Retina (tissue), 1 donor: Measurements from ENCODE around the gene DSCAML1.

ENCODE experiments used
- DNase-seq: peaks from one replicate; pipeline ENCODE4 v3.0.0-alpha.2; 2016

The DSCAML1 gene

DNA sequence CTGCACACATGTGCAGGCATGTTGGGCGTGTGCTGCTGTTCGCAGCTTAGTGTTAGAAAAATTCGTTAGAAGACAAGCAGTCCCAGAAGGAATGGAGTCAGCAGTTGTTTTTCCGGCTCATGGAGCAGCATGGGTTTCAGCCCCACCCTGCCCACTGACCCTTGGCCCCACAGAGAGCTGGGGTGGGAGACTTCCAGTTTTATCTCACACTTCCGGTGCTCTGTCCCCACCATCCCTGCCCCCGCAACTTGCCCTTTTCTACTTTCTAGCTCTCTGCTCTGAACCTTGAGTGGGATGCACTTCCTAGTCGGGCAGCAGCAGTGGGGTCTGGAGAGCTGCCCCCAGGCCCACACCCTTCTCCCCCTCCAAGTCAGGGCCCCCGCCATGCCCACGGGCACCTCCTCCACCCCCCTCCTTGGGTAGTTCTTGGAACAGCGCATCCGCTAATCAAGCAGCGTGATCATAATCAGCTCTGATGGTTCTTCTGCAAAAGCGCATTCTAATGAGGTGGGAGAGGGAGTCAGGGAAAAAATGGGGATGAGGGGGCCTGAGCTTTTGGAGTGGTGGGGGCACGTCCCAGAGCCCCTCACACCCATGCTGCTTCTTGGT lies 285.0 kb downstream of the DSCAML1 start:
- DNase-seq = no peak

DNA sequence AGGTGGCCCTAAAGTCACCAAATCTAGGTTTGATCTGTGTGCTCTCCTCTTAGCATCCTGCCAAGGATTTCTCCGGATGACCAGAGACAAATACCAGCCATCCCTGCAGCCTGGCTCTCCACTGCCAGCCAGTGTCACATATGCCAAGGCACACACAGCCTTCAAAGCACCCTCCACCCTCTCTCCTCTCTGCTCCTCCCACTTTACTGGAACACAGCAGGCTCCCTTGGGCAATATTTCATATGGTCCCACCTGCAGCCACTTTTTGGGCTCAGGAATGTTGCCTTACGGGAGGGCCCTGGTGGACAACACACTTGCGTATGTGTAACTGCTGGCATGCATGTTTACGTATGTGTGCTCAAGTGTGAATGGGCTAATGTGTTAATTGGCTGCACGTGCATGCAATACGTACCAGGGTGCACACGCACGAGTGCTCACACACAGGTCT lies 285.5 kb downstream of the DSCAML1 start:
- peak; percentile 81 for DNase-seq

DNA sequence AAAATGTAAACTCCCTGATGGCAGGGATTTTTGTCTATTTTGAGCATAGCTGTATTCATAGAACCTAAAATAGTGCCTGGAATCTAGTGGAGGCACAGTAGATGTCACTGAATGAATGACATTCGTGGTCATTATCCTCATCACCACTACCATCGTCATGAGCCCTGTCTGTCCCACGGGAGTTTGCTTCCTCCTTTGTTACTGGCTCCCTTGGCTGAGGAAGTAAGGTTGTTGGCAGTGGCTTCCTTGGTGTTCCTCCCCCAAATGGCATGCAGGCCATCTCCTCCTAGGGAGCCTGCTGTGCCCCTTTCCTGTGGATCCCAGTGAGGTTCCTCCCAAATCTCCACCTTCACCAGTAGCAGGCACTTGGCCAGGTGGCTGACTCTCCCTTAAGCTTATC lies 286.4 kb downstream of the DSCAML1 start:
- no peak for DNase-seq

DNA sequence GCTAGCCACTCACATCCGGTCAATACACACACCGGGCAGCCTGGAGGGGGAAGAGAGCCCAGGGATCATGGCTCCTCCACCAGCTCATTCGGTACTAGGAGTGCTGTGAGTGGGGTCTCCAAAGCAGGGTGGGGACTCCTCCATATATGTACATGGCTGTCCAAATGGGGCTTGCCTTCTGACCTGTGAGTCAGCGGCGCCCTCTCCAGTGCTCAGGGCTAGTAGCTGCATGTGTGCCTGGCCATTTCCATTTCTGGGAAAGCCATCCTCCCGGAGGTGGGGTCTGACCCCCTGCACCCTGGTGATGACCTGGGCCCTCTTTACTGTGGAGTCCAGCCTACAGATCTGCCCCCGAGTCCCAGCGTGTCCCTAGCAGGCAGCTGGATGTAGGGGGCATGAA lies 287.5 kb downstream of the DSCAML1 start:
- DNase-seq = no peak

DNA sequence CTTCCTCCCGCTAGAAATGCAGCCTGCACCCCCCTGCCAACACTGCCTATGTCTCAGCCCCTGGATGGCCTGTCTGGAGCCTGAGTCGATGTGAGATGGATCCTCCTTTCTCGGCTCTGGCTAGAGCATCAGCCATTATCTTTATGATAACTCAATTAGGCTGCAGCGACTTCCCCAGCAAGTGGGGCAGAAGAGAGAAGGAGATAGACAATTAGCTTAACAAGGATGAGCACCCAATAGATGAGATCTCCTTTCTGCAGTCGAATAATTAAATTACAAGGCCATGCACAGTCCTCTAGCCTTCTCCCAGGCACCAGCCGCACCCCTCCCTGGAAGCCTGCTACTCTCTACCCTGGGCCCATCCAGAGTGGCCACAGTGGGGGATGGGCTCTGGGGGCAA lies 290.0 kb downstream of the DSCAML1 start:
- DNase-seq = no peak

DNA sequence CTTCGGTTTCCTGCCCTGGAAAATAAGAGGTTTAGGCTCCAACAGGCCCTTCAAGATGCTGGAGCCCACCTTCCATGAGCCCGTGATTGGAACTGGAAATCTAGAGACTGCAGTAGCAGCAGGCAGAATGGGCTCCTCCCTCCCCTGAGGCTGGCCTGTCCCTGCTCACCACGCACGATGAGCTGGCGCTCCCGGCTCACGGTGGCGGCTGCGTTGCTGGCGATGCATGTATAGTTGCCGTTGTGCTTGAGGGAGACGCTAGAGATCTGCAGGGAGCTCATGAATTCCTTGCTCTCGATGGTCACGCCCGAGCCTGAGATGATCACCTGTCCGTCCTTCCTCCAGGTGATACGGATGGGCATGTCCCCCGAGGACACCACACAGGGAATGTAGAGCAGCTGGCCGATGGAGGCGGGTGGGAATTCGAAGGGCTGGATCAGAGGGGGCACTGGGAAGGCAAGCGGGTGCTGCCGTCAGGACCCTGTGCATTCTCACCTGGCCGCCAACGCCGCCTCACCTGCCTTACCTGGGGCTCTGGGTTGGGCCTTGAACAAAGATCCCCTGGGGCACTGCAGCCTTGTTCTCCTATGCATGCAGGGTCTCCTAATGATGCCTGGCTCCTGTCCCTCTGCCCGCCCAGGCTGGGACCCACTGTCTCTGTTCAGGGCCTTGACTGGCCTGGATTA lies 291.6 kb downstream of the DSCAML1 start:
- no peak for DNase-seq

DNA sequence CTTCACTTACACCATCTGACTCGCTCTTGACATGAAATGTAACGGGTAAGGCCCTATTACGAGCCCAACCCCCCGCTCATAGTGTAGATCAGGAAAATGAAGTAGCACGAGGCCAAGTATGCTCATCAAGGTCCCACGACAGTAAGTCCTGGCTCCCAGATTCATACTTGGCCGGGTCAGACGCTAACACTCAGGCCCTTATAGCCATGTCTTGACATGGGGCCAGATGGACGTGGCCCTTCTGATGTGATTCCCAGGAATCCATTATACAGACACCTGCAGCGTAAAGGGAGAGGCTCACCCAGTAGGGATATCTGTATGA lies 294.3 kb downstream of the DSCAML1 start:
- DNase-seq = no peak

GRCh38 chr11:117502015-117502778 lies 294.8 kb downstream of the DSCAML1 start:
- DNase-seq = peak; percentile 73

DNA sequence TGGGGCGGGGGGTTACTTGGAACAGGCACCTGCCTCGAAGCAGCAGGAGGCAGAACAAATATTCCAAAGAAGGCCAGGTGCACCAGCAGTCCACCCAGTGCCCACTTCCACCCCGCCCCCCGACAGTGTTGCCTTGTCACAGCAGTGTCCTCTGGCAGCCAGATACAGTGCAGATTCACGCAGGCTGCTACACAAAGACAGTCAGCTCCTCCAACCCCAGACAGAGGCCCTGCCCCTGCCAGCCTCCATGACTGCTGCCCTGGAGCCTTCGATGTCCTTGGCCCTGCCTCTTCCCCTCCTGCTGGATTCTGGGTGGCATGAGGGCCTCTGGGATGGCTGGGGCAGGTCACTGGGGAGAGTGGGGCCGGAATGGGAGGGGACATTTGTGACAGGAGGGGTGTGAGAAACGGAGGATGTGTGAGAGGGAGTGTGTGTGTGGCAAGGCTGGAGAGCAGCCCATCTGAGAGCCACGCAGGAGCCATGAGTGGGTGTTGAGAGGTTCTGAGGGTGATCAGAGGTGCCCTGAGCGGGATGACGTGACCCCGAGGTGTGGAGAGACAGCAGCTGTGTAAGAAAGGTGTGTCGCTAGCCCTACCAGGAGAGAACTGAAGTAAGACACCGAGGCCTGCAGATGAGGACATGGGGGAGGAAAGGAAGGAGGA lies 295.6 kb downstream of the DSCAML1 start:
- no peak for DNase-seq

DNA sequence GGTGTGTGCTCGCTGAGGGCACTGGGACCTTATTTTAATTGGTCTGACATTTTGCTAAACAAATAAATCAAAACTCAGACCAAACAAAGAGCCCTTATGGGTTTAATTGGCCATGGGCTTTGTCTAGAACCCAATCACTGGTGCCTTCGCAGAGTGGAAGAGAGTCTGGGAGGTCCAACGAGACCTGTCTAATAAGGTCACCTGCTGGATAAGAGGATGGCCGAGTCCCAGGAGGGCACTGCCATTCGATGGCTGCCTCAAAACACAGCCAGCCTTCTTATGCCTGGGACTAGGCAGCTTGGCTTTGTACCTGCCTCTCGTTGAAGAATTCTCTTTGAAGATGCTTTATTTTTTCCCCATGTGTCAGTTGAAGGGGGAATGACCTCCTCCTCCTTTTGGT lies 298.2 kb downstream of the DSCAML1 start:
- DNase-seq = peak; percentile 51

GRCh38 chr11:117497206-117497951 lies 299.6 kb downstream of the DSCAML1 start:
- no peak for DNase-seq

- no peak for DNase-seq
Observed at GRCh38 chr11:117495357-117495756, 301.7 kb downstream of the DSCAML1 start.

GRCh38 chr11:117492578-117493251 lies 304.3 kb downstream of the DSCAML1 start:
- peak; percentile 93 for DNase-seq

- DNase-seq = peak; percentile 45
Observed at GRCh38 chr11:117490911-117491310, 306.1 kb downstream of the DSCAML1 start.

DNA sequence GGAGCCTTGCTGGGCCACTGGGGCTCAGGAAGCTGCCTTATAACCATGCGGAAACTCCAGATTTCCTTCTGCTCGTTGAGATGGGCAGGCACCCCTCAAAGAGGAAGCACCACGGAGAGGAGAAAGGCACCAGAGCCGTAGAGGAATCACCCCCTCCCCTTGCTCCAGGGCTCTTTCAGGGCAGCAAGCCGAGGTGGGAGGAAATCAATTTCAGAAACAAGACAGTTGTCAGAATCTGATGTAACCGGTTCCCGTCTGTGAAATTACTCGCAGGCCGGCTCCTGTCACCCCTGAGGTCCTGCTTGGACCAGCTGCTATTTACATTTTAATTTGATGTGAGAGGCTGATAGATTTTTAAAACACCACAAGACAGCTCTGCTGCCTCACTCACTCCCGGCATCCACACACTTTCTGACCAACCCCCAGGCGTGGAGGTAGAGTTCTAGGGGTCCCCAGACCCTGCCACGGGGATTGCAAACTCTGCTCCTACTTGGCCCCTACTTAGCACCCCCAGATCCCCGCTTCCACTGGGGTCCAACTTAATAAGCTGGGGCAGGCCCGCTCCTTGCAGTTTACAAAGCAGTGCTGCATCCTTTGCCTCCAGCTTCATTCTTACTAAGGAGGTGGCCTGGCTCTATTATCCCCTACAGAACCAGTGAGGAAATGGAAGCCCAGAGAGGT lies 306.9 kb downstream of the DSCAML1 start:
- peak; percentile 68 for DNase-seq

GRCh38 chr11:117488996-117489952 lies 307.7 kb downstream of the DSCAML1 start:
- no peak for DNase-seq

GRCh38 chr11:117486059-117486458 lies 311.0 kb downstream of the DSCAML1 start:
- no peak for DNase-seq

- DNase-seq = peak; percentile 64
Observed at GRCh38 chr11:117484156-117484555, 312.9 kb downstream of the DSCAML1 start.

- peak; percentile 31 for DNase-seq
Observed at GRCh38 chr11:117483372-117483771, 313.6 kb downstream of the DSCAML1 start.

DNA sequence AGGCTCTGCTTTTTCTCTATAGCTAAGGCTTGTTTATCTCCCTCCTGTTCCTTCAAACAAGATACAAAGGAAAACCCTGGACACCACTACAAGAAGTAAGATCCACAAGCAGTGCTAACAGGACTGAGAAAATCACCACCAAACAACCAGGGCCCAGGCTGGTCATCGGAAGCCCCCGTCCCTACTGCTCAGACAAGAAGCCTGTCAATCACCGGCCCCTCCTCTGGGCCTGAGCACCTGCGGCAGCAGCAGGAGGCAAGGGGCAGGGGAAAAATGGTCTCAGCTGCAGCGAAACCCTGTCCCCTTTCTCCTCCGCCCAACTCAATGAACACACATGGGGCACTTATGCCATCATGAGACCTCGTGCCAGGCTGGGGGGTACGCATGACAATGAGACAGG lies 314.1 kb downstream of the DSCAML1 start:
- peak; percentile 50 for DNase-seq
